Measurements from ENCODE around the gene COCH.

DNA sequence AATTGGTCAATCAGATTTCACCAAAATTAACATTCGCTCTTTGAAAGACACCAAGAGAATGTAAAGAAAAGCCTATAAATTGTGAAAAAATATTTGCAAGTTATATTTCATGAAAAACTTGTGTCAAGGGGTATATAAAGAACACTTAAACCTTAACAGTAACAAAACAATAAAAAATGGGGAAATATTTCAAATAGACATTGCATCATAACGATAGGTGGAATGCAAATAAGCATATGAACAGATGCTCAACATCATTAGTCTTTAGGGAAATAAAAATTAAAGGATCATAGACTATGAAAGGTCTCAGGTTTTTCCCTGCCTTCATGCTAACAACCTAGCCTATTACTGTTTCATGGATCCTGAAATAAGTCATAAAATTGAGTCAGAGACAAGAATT is 64.3 kb downstream of the COCH start:
- TF ChIP-seq, protein P1, sequence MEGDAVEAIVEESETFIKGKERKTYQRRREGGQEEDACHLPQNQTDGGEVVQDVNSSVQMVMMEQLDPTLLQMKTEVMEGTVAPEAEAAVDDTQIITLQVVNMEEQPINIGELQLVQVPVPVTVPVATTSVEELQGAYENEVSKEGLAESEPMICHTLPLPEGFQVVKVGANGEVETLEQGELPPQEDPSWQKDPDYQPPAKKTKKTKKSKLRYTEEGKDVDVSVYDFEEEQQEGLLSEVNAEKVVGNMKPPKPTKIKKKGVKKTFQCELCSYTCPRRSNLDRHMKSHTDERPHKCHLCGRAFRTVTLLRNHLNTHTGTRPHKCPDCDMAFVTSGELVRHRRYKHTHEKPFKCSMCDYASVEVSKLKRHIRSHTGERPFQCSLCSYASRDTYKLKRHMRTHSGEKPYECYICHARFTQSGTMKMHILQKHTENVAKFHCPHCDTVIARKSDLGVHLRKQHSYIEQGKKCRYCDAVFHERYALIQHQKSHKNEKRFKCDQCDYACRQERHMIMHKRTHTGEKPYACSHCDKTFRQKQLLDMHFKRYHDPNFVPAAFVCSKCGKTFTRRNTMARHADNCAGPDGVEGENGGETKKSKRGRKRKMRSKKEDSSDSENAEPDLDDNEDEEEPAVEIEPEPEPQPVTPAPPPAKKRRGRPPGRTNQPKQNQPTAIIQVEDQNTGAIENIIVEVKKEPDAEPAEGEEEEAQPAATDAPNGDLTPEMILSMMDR (IDR thresholded peaks at IDR 0.05 in 4 of 5, conservative IDR thresholded peaks at IDR 0.05 in 1 of 5), result no peak
- no peak for TF ChIP-seq POLR2A (IDR thresholded peaks at IDR 0.05)

All from gastrocnemius medialis (tissue), 4 donors.